Lower lobe of right lung (tissue), 2 donors: ENCODE measurements around the gene ZNF420. TPM values are rescaled to one million over a fixed set of nuclear protein-coding genes. Genes with fewer than 3 reads are reported as not detected.
"Not testable (repeated sequence)": the region's sequence is repeated elsewhere in the genome, so short reads cannot be mapped to it uniquely, and the experiment has no call there.

ENCODE experiments used
- ATAC-seq, 2 donors: fragments of 200-7000 bp; cut with Tn5 transposase; one replicate each; pipeline ENCODE4 v1.9.1; 2020 to 2022; ENCODE audit warnings: mild to moderate bottlenecking in 2 of 2, moderate library complexity in 2 of 2
- DNase-seq: peaks from one replicate; pipeline ENCODE4 v3.0.0-alpha.2; 2020
- H3K27ac ChIP-seq: fragments of 200-600 bp; one replicate; pipeline ENCODE4 v1.8.0; 2022
- H3K27me3 ChIP-seq: fragments of 200-600 bp; one replicate; pipeline ENCODE4 v1.8.0; 2022; ENCODE audit warnings: low read depth
- H3K36me3 ChIP-seq: fragments of 200-600 bp; one replicate; pipeline ENCODE4 v1.8.0; 2022; ENCODE audit warnings: mild to moderate bottlenecking
- H3K4me1 ChIP-seq: fragments of 200-600 bp; one replicate; pipeline ENCODE4 v1.8.0; 2022
- H3K4me3 ChIP-seq: fragments of 200-600 bp; one replicate; pipeline ENCODE4 v1.8.0; 2022; ENCODE audit warnings: mild to moderate bottlenecking
- H3K9me3 ChIP-seq: fragments of 200-600 bp; one replicate; pipeline ENCODE4 v1.8.0; 2022
- CTCF ChIP-seq: fragments of 200-600 bp; IDR thresholded peaks from one replicate; pipeline ENCODE4 v1.8.0; 2022; ENCODE audit warnings: antibody characterized with exemption, mild to moderate bottlenecking
- intact Hi-C: fragments of 100-400 bp; cut with DNase I; formaldehyde crosslinking; loops from one replicate; pipeline ENCODE4 v1.11.0; 2022
- total RNA-seq: library from RNA; stranded (reverse); fragmentation: NEBNext Ultra II Directional; extraction: Animal tissue kit (Norgen Biotek cat#: 25700); gene quantifications from one replicate; pipeline ENCODE4 v1.2.1, GENCODE V29; 2021
- donor health status: DM: no; HTN: yes; CAD: no; lungs with severe emphysema.

Gene ZNF420
- total RNA-seq, 1 donor from 2014 or later, result 9.1 TPM

DNA sequence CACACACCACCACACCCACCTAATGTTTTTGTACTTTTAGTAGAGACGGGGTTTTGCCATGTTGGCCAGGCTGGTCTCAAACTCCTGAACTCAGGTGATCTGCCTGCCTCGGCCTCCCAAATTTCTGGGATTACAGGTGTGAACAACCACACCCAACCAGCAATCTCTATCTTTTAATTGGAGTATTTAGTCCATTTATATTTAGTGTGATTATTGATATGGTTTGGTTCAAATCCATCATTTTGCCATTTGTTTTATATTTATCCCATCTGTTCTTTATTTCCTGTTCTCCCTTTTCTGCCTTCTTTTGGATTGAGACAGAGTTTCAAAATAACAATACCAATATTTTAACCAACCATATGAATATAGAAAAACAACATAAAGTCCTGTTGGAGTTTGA is 4.1 kb downstream of the ZNF420 start:
- H3K27me3 ChIP-seq, result no peaks in the 10 kb centered on the region
- TF ChIP-seq CTCF, result no peak
- peaks cover 52% of the 10 kb centered on the region for H3K9me3 ChIP-seq
- ATAC-seq (no peak), DNase-seq (no peak)
- H3K36me3 ChIP-seq, result no peaks in the 10 kb centered on the region
- no peak overlapping the region for H3K27ac ChIP-seq
- H3K4me3 ChIP-seq, result no peak overlapping the region
- intact Hi-C loops, result no loop called here
- peaks cover 11% of the 10 kb centered on the region for H3K4me1 ChIP-seq

- H3K4me1 ChIP-seq, result no peaks in the 10 kb centered on the region
- H3K36me3 ChIP-seq, result peaks cover 34% of the 10 kb centered on the region
- H3K4me3 ChIP-seq, result no peak overlapping the region
- H3K27me3 ChIP-seq, result no peaks in the 10 kb centered on the region
- peaks cover 87% of the 10 kb centered on the region for H3K9me3 ChIP-seq
- intact Hi-C loops, result no loop called here
- TF ChIP-seq CTCF, result no peak
- no peak overlapping the region for H3K27ac ChIP-seq
- ATAC-seq (no peak), DNase-seq (no peak)
Observed at GRCh38 chr19:37087110-37087509, 8.9 kb downstream of the ZNF420 start.

GRCh38 chr19:37095859-37096258 is 17.6 kb downstream of the ZNF420 start:
- TF ChIP-seq CTCF, result no peak
- Histone ChIP-seq H3K4me1 (no peaks in the 10 kb centered on the region), H3K36me3 (peaks cover 46% of the 10 kb centered on the region), H3K9me3 (peaks cover 92% of the 10 kb centered on the region), H3K4me3 (no peak overlapping the region), H3K27me3 (no peaks in the 10 kb centered on the region), H3K27ac (no peak overlapping the region)
- DNase-seq, result no peak
- intact Hi-C loops, result no loop called here
- no peak for ATAC-seq

DNA sequence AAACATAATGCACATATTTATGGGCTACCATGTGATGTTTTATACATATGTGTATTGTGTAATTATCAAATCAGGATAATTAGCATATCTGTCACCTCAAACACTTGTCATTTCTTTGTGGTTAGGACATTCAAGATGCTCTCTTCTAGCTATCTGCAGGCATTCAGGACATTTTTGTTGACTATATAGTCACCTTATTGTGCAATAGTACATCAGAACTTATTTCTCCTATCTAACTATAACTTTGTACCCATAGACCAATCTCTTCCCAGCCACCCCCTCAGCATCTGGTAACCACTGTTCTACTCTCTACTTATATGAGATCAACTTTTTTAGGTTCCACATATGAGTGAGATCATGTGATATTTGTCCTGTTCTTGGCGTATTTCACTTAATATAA is 20.3 kb downstream of the ZNF420 start:
- no peak for TF ChIP-seq CTCF
- ATAC-seq, result no peak
- peaks cover 97% of the 10 kb centered on the region for H3K9me3 ChIP-seq
- no peak for DNase-seq
- no peaks in the 10 kb centered on the region for H3K27me3 ChIP-seq
- no peak overlapping the region for H3K4me3 ChIP-seq
- H3K36me3 ChIP-seq, result peaks cover 30% of the 10 kb centered on the region
- no peaks in the 10 kb centered on the region for H3K4me1 ChIP-seq
- intact Hi-C loops, result no loop called here
- H3K27ac ChIP-seq, result no peak overlapping the region

GRCh38 chr19:37104135-37104534 is 25.9 kb downstream of the ZNF420 start:
- peaks cover 82% of the 10 kb centered on the region for H3K9me3 ChIP-seq
- intact Hi-C loops, H3K4me3 ChIP-seq, H3K27ac ChIP-seq, DNase-seq, H3K4me1 ChIP-seq, H3K27me3 ChIP-seq, ATAC-seq: not testable (repeated sequence)
- H3K36me3 ChIP-seq, result peaks cover 21% of the 10 kb centered on the region

DNA sequence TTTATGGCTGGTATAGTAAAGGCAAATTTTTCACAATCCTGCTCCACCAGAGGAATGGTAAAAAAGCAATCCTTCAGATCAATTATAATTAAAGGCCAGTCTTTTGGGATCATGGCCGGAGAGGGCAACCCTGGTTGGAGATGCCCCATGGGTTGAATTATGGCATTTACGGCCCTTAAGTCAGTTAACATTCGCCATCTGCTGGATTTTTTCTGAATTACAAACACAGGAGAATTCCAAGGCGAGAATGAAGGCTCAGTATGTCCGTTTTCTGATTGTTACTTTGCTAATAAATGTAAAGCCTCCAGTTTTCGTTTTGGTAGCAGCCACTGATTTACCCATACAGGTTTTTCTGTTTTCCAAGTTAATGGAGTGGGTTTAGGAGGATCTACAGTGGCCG is 33.5 kb downstream of the ZNF420 start:
- not testable (repeated sequence) for ATAC-seq

More for the DNA sequence above, 33.5 kb downstream of the ZNF420 start:
- H3K27ac ChIP-seq, H3K27me3 ChIP-seq, DNase-seq, H3K4me1 ChIP-seq, H3K4me3 ChIP-seq, intact Hi-C loops: not testable (repeated sequence)
- peaks cover 19% of the 10 kb centered on the region for H3K36me3 ChIP-seq
- peak; percentile 10 for TF ChIP-seq CTCF
- peaks cover 95% of the 10 kb centered on the region for H3K9me3 ChIP-seq
